ELF-1 (cell line): ENCODE measurements around the gene LRP10.
"Not testable (repeated sequence)": the region's sequence is repeated elsewhere in the genome, so short reads cannot be mapped to it uniquely, and the experiment has no call there.

Source experiments
- DNase-seq: peaks from one replicate; pipeline ENCODE4 v3.0.0-alpha.2; 2016; ENCODE audit warnings: low read depth, low spot score

LRP10 gene

GRCh38 chr14:22886500-22887259 is 15.1 kb downstream of the LRP10 start:
- DNase-seq = peak; percentile 90

DNA sequence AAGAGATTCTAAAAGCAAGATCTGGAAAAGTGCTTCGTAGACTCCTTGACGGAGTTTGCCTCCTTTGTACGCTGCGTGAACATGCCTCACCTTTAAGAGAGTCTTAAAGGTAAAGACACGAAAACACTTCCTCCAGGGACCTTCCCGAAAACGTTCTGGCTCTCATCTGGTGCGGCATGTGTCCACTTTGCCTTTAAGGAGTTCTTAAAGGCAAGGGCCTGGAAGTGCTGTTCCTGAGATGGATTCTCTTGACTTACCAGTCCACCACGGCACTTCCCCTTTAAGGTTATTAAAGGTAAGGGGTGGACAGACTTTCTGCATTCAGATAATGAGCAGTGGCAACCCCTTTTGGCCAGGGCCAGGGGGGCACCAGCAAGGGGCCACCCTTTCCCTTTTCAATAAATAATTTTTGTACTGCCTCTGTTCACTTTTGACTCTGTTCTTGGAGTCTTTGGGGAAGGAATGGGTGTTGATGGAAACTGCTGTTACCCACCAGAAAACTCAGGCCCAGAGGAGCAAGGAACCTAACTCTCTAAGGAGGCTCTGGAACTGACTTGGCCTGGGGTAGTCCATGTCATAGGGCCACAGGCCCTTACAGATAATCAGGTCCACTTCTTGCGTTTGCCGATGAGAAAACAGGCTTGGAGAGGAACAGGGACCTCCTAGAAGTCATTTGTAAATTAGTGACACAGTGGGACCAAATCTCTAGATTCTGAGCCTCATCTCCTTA is 15.9 kb downstream of the LRP10 start:
- DNase-seq = peak; percentile 87

- no peak for DNase-seq
Measured at GRCh38 chr14:22887990-22888378, 16.4 kb downstream of the LRP10 start.

GRCh38 chr14:22888662-22889061 is 17.1 kb downstream of the LRP10 start:
- no peak for DNase-seq

GRCh38 chr14:22890416-22890815 is 18.9 kb downstream of the LRP10 start:
- no peak for DNase-seq

GRCh38 chr14:22892488-22892887 is 20.9 kb downstream of the LRP10 start:
- no peak for DNase-seq

- DNase-seq = no peak
Measured at GRCh38 chr14:22893706-22894105, 22.2 kb downstream of the LRP10 start.

DNA sequence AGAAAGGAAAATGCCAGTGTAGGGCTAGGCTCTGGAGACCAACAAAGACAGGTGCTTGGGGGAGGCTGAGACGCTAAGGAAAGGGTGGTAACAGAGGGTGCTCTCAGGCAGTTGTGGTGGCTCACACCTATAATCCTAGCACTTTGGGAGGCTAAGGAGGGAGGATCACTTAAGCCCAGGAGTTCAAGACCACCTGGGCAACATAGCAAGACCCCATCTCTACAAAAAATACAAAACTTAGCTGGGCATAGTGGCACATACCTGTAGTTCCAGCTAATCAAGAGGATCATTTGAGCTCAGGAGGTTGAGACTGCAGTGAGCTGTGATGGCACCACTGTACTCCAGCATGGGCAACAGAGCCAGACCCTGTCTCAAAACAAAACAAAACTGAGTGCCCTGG is 23.9 kb downstream of the LRP10 start:
- no peak for DNase-seq

- no peak for DNase-seq
Measured at GRCh38 chr14:22896356-22896755, 24.8 kb downstream of the LRP10 start.

GRCh38 chr14:22896760-22897159 is 25.2 kb downstream of the LRP10 start:
- DNase-seq = no peak

GRCh38 chr14:22897357-22897756 is 25.8 kb downstream of the LRP10 start:
- no peak for DNase-seq

- no peak for DNase-seq
Measured at GRCh38 chr14:22898302-22899090, 27.0 kb downstream of the LRP10 start.

- peak; percentile 74 for DNase-seq
Measured at GRCh38 chr14:22900081-22900799, 28.7 kb downstream of the LRP10 start.

GRCh38 chr14:22901799-22902198 is 30.3 kb downstream of the LRP10 start:
- no peak for DNase-seq

GRCh38 chr14:22903742-22904087 is 32.2 kb downstream of the LRP10 start:
- DNase-seq = no peak

- DNase-seq = no peak
Measured at GRCh38 chr14:22905627-22906026, 34.1 kb downstream of the LRP10 start.

GRCh38 chr14:22906073-22906472 is 34.5 kb downstream of the LRP10 start:
- DNase-seq = no peak

- DNase-seq = no peak
Measured at GRCh38 chr14:22907429-22907828, 35.9 kb downstream of the LRP10 start.

GRCh38 chr14:22908601-22909000 is 37.1 kb downstream of the LRP10 start:
- DNase-seq = no peak

DNA sequence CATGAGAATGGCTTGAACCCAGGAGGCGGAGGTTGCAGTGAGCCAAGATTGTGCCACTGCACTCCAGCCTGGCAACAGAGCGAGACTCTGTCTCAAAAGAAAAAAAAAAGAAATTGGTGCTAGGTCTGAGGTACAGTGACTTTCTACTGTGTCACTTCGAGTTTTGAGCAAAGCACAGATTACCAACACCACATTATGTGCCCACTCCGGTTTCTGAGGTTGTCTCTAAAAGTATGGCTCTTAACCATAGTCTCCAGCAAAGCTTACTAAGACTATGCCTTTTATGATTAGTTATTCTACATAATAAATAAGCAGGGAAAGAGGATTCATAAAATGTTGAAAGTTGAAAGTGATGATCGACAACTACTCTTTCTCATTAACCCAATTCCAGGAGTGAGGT is 39.4 kb downstream of the LRP10 start:
- DNase-seq = no peak

DNA sequence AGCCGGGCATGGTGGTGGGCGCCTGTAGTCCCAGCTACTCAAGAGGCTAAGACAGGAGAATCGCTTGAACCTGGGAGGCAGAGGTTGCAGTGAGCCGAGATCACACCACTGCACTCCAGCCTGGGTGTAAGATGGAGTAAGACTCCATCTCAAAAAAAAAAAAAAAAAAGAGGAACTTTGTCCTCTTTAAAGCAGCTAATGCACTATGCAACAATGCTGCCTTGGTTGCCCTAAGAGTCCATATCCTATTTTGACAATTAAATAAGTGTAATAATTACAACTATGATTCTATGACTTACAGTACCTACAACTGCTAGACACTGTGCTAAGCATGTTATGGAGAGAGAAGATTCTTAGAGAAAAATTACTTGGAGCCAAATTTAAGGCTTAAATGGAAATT is 43.3 kb downstream of the LRP10 start:
- not testable (repeated sequence) for DNase-seq
